HepG2 (cell line): ENCODE data around the gene CRKL. TPM values are rescaled to one million over a fixed set of nuclear protein-coding genes. Genes with fewer than 3 reads are reported as not detected.

Experiments
- ATRX ChIP-seq: sonication (generic); formaldehyde crosslinking; IDR thresholded peaks from 2 replicates; pipeline ENCODE4 v1.4.0; 2020; ENCODE audit warnings: missing genetic modification reagents, borderline replicate concordance
- DNMT1 ChIP-seq: sonication (generic); formaldehyde crosslinking; IDR thresholded peaks from 2 replicates; pipeline ENCODE4 v1.5.1; 2020; ENCODE audit warnings: mild to moderate bottlenecking, missing genetic modification reagents
- EHMT2 ChIP-seq: fragments of 200-600 bp; sonication (generic); IDR thresholded peaks from 2 replicates; pipeline ENCODE4 v1.7.0; 2017; ENCODE audit warnings: antibody characterized with exemption, low read depth, low read length, borderline replicate concordance
- HDAC2 ChIP-seq: sonication (generic); formaldehyde crosslinking; IDR thresholded peaks from 2 replicates; pipeline ENCODE4 v1.4.0; 2020; ENCODE audit warnings: missing genetic modification reagents
- ISL2 ChIP-seq: sonication (generic); formaldehyde crosslinking; IDR thresholded peaks from 2 replicates; pipeline ENCODE4 v1.5.0; 2020; ENCODE audit warnings: missing genetic modification reagents
- PHB2 ChIP-seq: fragments of 450-650 bp; IDR thresholded peaks from 2 replicates; pipeline ENCODE4 v1.6.1; 2018; ENCODE audit not compliant: partially characterized antibody
- RBFOX2 ChIP-seq: fragments of 200-400 bp; formaldehyde crosslinking; IDR thresholded peaks from 2 replicates; pipeline ENCODE4 v1.6.1; 2017; ENCODE audit warnings: low read depth, mild to moderate bottlenecking, low read length
- SETDB1 ChIP-seq: sonication (generic); formaldehyde crosslinking; IDR thresholded peaks from 2 replicates; pipeline ENCODE4 v1.5.1; 2020; ENCODE audit warnings: missing genetic modification reagents, mild to moderate bottlenecking, borderline replicate concordance
- SIN3A ChIP-seq: IDR thresholded peaks from 2 replicates; pipeline ENCODE4 v1.6.1; 2011; ENCODE audit warnings: low read depth, mild to moderate bottlenecking, control low read depth, low read length, borderline replicate concordance
- TAF1 ChIP-seq: sonication (generic); formaldehyde crosslinking; IDR thresholded peaks from 2 replicates; pipeline ENCODE4 v1.4.0; 2020; ENCODE audit warnings: missing genetic modification reagents
- ZBTB42 ChIP-seq: sonication (generic); formaldehyde crosslinking; IDR thresholded peaks from 2 replicates; pipeline ENCODE4 v1.5.0; 2020; ENCODE audit warnings: mild to moderate bottlenecking, missing genetic modification reagents
- ZFX ChIP-seq: sonication (generic); formaldehyde crosslinking; IDR thresholded peaks from 2 replicates; pipeline ENCODE4 v1.4.0; 2020; ENCODE audit warnings: mild to moderate bottlenecking, low read depth, missing genetic modification reagents, moderate library complexity
- ZMYM3 ChIP-seq: sonication (generic); formaldehyde crosslinking; IDR thresholded peaks from 2 replicates; pipeline ENCODE4 v1.5.1; 2020; ENCODE audit warnings: mild to moderate bottlenecking, missing genetic modification reagents
- ZNF101 ChIP-seq: sonication (generic); formaldehyde crosslinking; IDR thresholded peaks from 2 replicates; pipeline ENCODE4 v1.4.0; 2020; ENCODE audit warnings: mild to moderate bottlenecking, low read depth, missing genetic modification reagents, borderline replicate concordance
- ZNF501 ChIP-seq: sonication (generic); formaldehyde crosslinking; IDR thresholded peaks from 2 replicates; pipeline ENCODE4 v1.5.1; 2020; ENCODE audit warnings: mild to moderate bottlenecking, moderate library complexity, missing genetic modification reagents
- ZNF510 ChIP-seq: sonication (generic); formaldehyde crosslinking; IDR thresholded peaks from 2 replicates; pipeline ENCODE4 v1.4.0; 2020; ENCODE audit warnings: low read depth, mild to moderate bottlenecking, missing genetic modification reagents
- ZNF616 ChIP-seq: sonication (generic); formaldehyde crosslinking; IDR thresholded peaks from 2 replicates; pipeline ENCODE4 v1.5.0; 2020; ENCODE audit warnings: low read depth, mild to moderate bottlenecking, missing genetic modification reagents
- ZNF619 ChIP-seq: sonication (generic); formaldehyde crosslinking; IDR thresholded peaks from 2 replicates; pipeline ENCODE4 v1.4.0; 2020; ENCODE audit warnings: mild to moderate bottlenecking, missing genetic modification reagents
- ZNF644 ChIP-seq: IDR thresholded peaks from 2 replicates; pipeline ENCODE4 v1.6.1; 2016; ENCODE audit warnings: low read depth
- polyA plus RNA-seq, 8 experiments: library from polyadenylated mRNA; depleted of rRNA in 3 of 8; stranded (reverse) in 7 of 8; unstranded in 1 of 8; fragments of >200 nt; fragmentation: Illumina TruSeq in 4 of 8; extraction: Trizol in 4 of 8; gene quantifications; 2 replicates each; pipeline versions ENCODE4 v1.2.1 to v1.2.3, GENCODE V29; 2011 to 2016; ENCODE audit warnings: low read depth in 4 of 8, missing spikeins in 1 of 8, mixed read lengths in 1 of 8; ENCODE audit not compliant: insufficient read depth in 1 of 8
- total RNA-seq, 5 experiments: library from RNA; depleted of rRNA; stranded (reverse); fragments of >200 nt; fragmentation: Illumina TruSeq; extraction: Trizol; gene quantifications; 2 replicates each; pipeline ENCODE4 v1.2.3, GENCODE V29; 2016; ENCODE audit warnings: low read depth in 1 of 5
- TF ChIP-seq, protein P1 (sequence below): sonication (generic); formaldehyde crosslinking; IDR thresholded peaks from 2 replicates; pipeline ENCODE4 v1.4.0; 2020; ENCODE audit warnings: missing genetic modification reagents
- TF ChIP-seq, protein P2 (sequence below): sonication (generic); formaldehyde crosslinking; IDR thresholded peaks from 2 replicates; pipeline ENCODE4 v1.5.0; 2020; ENCODE audit warnings: mild to moderate bottlenecking, missing genetic modification reagents, borderline replicate concordance
- TF ChIP-seq, protein P3 (sequence below): sonication (generic); formaldehyde crosslinking; IDR thresholded peaks from 2 replicates; pipeline ENCODE4 v1.4.0; 2020; ENCODE audit warnings: missing genetic modification reagents
- TF ChIP-seq, protein P4 (sequence below): sonication (generic); formaldehyde crosslinking; conservative IDR thresholded peaks from 2 replicates; pipeline ENCODE4 v1.8.0; 2022; ENCODE audit warnings: missing genetic modification reagents
- TF ChIP-seq, protein P5 (sequence below): sonication (generic); formaldehyde crosslinking; IDR thresholded peaks from 2 replicates; pipeline ENCODE4 v1.8.0; 2022; ENCODE audit warnings: mild to moderate bottlenecking, missing genetic modification reagents

CRKL gene
- total and polyA plus RNA-seq, 2 of the 13 experiments (the other 11 are each of a cell fraction or from before 2014, with no cell fraction given), result 37.4 to 60.6 TPM

DNA sequence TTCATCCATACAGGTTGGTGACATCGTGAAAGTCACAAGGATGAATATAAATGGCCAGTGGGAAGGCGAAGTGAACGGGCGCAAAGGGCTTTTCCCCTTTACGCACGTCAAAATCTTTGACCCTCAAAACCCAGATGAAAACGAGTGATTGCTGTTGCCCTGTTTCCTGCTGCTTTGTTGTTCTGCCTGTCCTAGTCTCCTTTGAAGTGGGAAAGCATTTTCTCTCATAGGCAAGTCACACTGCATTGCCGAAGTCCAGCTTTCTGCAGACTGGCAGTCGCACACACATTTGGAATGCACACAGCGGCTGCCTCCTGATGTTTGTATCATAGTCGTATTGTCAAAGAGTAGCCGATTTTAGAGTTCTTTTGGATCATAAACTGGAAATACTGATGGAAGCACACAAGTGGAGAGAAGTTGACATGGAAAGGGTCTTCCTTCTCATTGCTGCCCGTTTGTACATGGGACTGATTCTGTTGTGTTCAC is 32.5 kb downstream of the CRKL start (continued):
- TF ChIP-seq, protein P1, sequence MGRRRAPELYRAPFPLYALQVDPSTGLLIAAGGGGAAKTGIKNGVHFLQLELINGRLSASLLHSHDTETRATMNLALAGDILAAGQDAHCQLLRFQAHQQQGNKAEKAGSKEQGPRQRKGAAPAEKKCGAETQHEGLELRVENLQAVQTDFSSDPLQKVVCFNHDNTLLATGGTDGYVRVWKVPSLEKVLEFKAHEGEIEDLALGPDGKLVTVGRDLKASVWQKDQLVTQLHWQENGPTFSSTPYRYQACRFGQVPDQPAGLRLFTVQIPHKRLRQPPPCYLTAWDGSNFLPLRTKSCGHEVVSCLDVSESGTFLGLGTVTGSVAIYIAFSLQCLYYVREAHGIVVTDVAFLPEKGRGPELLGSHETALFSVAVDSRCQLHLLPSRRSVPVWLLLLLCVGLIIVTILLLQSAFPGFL (CRISPR knock-in tag), result no peak
- TF ChIP-seq ISL2 (peak; percentile 50; the same call in 1 of the 2 replicates), DNMT1 (CRISPR knock-in tag) (no peak), ZNF619 (CRISPR knock-in tag) (0 out of 2 replicates have a peak, but pooled peaks have one; percentile 16), ZNF101 (no peak), EHMT2 (no peak), TAF1 (CRISPR knock-in tag) (peak; percentile 28; the same call in 1 of the 2 replicates), SETDB1 (no peak), ZNF501 (CRISPR knock-in tag) (no peak), ZNF644 (no peak), ZMYM3 (CRISPR knock-in tag) (peak; percentile 37; the same call in 1 of the 2 replicates), ZNF616 (CRISPR knock-in tag) (no peak), ZNF510 (CRISPR knock-in tag) (no peak), HDAC2 (CRISPR knock-in tag) (peak; percentile 85), ZBTB42 (CRISPR knock-in tag) (no peak), PHB2 (no peak), SIN3A (0 out of 2 replicates have a peak, but pooled peaks have one; percentile 39), RBFOX2 (no peak), ATRX (CRISPR knock-in tag) (no peak), ZFX (no peak)
- TF ChIP-seq, protein P2, sequence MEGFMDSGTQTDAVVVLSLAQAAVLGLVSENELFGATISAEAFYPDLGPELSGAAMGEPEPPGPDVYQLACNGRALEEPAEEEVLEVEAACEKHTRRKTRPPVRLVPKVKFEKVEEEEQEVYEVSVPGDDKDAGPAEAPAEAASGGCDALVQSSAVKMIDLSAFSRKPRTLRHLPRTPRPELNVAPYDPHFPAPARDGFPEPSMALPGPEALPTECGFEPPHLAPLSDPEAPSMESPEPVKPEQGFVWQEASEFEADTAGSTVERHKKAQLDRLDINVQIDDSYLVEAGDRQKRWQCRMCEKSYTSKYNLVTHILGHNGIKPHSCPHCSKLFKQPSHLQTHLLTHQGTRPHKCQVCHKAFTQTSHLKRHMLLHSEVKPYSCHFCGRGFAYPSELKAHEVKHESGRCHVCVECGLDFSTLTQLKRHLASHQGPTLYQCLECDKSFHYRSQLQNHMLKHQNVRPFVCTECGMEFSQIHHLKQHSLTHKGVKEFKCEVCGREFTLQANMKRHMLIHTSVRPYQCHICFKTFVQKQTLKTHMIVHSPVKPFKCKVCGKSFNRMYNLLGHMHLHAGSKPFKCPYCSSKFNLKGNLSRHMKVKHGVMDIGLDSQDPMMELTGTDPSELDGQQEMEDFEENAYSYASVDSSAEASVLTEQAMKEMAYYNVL, result peak; percentile 75; the same call in 1 of the 2 replicates
- TF ChIP-seq, protein P3, sequence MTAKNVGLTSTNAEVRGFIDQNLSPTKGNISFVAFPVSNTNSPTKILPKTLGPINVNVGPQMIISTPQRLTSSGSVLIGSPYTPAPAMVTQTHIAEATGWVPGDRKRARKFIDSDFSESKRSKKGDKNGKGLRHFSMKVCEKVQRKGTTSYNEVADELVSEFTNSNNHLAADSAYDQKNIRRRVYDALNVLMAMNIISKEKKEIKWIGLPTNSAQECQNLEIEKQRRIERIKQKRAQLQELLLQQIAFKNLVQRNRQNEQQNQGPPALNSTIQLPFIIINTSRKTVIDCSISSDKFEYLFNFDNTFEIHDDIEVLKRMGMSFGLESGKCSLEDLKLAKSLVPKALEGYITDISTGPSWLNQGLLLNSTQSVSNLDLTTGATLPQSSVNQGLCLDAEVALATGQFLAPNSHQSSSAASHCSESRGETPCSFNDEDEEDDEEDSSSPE (CRISPR knock-in tag), result 0 out of 2 replicates have a peak, but pooled peaks have one; percentile 24
- TF ChIP-seq, protein P4, sequence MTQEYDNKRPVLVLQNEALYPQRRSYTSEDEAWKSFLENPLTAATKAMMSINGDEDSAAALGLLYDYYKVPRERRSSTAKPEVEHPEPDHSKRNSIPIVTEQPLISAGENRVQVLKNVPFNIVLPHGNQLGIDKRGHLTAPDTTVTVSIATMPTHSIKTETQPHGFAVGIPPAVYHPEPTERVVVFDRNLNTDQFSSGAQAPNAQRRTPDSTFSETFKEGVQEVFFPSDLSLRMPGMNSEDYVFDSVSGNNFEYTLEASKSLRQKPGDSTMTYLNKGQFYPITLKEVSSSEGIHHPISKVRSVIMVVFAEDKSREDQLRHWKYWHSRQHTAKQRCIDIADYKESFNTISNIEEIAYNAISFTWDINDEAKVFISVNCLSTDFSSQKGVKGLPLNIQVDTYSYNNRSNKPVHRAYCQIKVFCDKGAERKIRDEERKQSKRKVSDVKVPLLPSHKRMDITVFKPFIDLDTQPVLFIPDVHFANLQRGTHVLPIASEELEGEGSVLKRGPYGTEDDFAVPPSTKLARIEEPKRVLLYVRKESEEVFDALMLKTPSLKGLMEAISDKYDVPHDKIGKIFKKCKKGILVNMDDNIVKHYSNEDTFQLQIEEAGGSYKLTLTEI (CRISPR knock-in tag), result no peak
- TF ChIP-seq, protein P5, sequence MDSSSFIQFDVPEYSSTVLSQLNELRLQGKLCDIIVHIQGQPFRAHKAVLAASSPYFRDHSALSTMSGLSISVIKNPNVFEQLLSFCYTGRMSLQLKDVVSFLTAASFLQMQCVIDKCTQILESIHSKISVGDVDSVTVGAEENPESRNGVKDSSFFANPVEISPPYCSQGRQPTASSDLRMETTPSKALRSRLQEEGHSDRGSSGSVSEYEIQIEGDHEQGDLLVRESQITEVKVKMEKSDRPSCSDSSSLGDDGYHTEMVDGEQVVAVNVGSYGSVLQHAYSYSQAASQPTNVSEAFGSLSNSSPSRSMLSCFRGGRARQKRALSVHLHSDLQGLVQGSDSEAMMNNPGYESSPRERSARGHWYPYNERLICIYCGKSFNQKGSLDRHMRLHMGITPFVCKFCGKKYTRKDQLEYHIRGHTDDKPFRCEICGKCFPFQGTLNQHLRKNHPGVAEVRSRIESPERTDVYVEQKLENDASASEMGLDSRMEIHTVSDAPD, result no peak
